CD14-positive monocyte (primary cell): ENCODE measurements around the gene DYSF. TPM values are rescaled to one million over a fixed set of nuclear protein-coding genes. Genes with fewer than 3 reads are reported as not detected.

Experiments used
- DNase-seq, 3 donors: peaks; one replicate each; pipeline ENCODE4 v3.0.0-alpha.2; 2011 to 2022
- H2AFZ ChIP-seq: 2 replicates; pipeline ENCODE4 v1.6.0; 2012; ENCODE audit warnings: mild to moderate bottlenecking, low read depth, low read length, inconsistent platforms; ENCODE audit not compliant: insufficient read depth, poor library complexity, severe bottlenecking
- H3K27ac ChIP-seq, 2 donors: 1 replicate in 1 of 2; 2 replicates in 1 of 2; pipeline ENCODE4 v1.5.1; 2012 to 2013; ENCODE audit warnings: low read length in 2 of 2, control low read depth in 1 of 2, inconsistent platforms in 1 of 2, low read depth in 1 of 2, mild to moderate bottlenecking in 1 of 2
- H3K27me3 ChIP-seq, 2 donors: one replicate each; pipeline versions ENCODE4 v1.6.0 to v1.6.1; 2011 to 2013; ENCODE audit warnings: low read length in 2 of 2; ENCODE audit not compliant: control insufficient read depth in 2 of 2, insufficient read depth in 2 of 2
- H3K36me3 ChIP-seq, 2 donors: replicated peaks in 1 of 2; 1 replicate in 1 of 2; 2 replicates in 1 of 2; pipeline versions ENCODE4 v1.5.1 to v1.6.1; 2012 to 2013; ENCODE audit warnings: low read length in 2 of 2, control low read depth in 1 of 2, inconsistent platforms in 1 of 2, mild to moderate bottlenecking in 1 of 2; ENCODE audit not compliant: insufficient read depth in 2 of 2, control insufficient read depth in 1 of 2
- H3K4me1 ChIP-seq, 2 donors: 1 replicate in 1 of 2; 2 replicates in 1 of 2; pipeline versions ENCODE4 v1.5.1 to v1.6.1; 2012 to 2013; ENCODE audit warnings: low read length in 2 of 2, control low read depth in 1 of 2, inconsistent platforms in 1 of 2, mild to moderate bottlenecking in 1 of 2, moderate library complexity in 1 of 2; ENCODE audit not compliant: insufficient read depth in 2 of 2, control insufficient read depth in 1 of 2
- H3K4me2 ChIP-seq: replicated peaks from 2 replicates; pipeline ENCODE3; 2012; ENCODE audit warnings: low read length, moderate library complexity, mild to moderate bottlenecking; ENCODE audit not compliant: poor library complexity, severe bottlenecking; ENCODE audit errors: extremely low read depth
- H3K4me3 ChIP-seq, 3 experiments: fragments of 200-600 bp in 1 of 3; sonication (generic) in 1 of 3; replicated peaks in 1 of 3; 1 replicate in 2 of 3; 2 replicates in 1 of 3; pipeline ENCODE4 v1.5.1; 2011 to 2013; ENCODE audit warnings: low read length in 3 of 3, mild to moderate bottlenecking in 3 of 3, control low read depth in 2 of 3, low read depth in 2 of 3, inconsistent platforms in 1 of 3, moderate library complexity in 1 of 3
- H3K79me2 ChIP-seq: 2 replicates; pipeline ENCODE4 v1.6.0; 2012; ENCODE audit warnings: mild to moderate bottlenecking, control low read depth, inconsistent platforms, low read length, moderate library complexity; ENCODE audit not compliant: insufficient read depth
- H3K9ac ChIP-seq: 2 replicates; pipeline ENCODE4 v1.6.0; 2017; ENCODE audit warnings: low read length, mild to moderate bottlenecking; ENCODE audit not compliant: insufficient read depth, poor library complexity, severe bottlenecking
- H3K9me3 ChIP-seq, 2 donors: replicated peaks in 1 of 2; 1 replicate in 1 of 2; 2 replicates in 1 of 2; pipeline versions ENCODE4 v1.5.1 to v1.6.1; 2012 to 2013; ENCODE audit warnings: low read length in 2 of 2, control low read depth in 1 of 2; ENCODE audit not compliant: control insufficient read depth in 1 of 2, insufficient read depth in 1 of 2
- H4K20me1 ChIP-seq: 2 replicates; pipeline ENCODE4 v1.6.0; 2012; ENCODE audit warnings: mild to moderate bottlenecking, low read length, control low read depth, moderate library complexity; ENCODE audit not compliant: insufficient read depth
- H3K27ac Mint-ChIP-seq, 7 donors: one replicate each; pipeline ENCODE4 v1.8.0; 2020; ENCODE audit warnings: mild to moderate bottlenecking in 7 of 7, mixed read lengths in 7 of 7, moderate library complexity in 6 of 7, inconsistent platforms in 2 of 7
- H3K27me3 Mint-ChIP-seq, 3 donors: one replicate each; pipeline ENCODE4 v1.8.0; 2021 to 2022; ENCODE audit warnings: low read depth in 3 of 3, mild to moderate bottlenecking in 3 of 3, mixed read lengths in 3 of 3, moderate library complexity in 3 of 3, inconsistent platforms in 1 of 3
- H3K36me3 Mint-ChIP-seq, 2 donors: one replicate each; pipeline ENCODE4 v1.8.0; 2020; ENCODE audit warnings: mixed read lengths in 2 of 2, inconsistent platforms in 1 of 2, mild to moderate bottlenecking in 1 of 2
- H3K4me1 Mint-ChIP-seq: one replicate; pipeline ENCODE4 v1.8.0; 2020; ENCODE audit warnings: mild to moderate bottlenecking, mixed read lengths
- H3K4me3 Mint-ChIP-seq, 2 donors: one replicate each; pipeline ENCODE4 v1.8.0; 2020; ENCODE audit warnings: mild to moderate bottlenecking in 2 of 2, mixed read lengths in 2 of 2, moderate library complexity in 1 of 2
- H3K9me3 Mint-ChIP-seq, 7 donors: one replicate each; pipeline ENCODE4 v1.8.0; 2020 to 2022; ENCODE audit warnings: mixed read lengths in 7 of 7, mild to moderate bottlenecking in 6 of 7, moderate library complexity in 6 of 7, inconsistent platforms in 2 of 7
- WGBS: methylation state at CpG from one replicate; pipeline ENCODE4 v1.1.5; 2013; ENCODE audit warnings: missing lambda C conversion rate; ENCODE audit not compliant: insufficient coverage; 5-methylcytosine and 5-hydroxymethylcytosine counted together
- intact Hi-C, 2 donors: fragments of 100-400 bp; cut with micrococcal nuclease; formaldehyde crosslinking; loops; one replicate each; pipeline versions ENCODE4 v1.15.0 to v1.15.1; 2023
- polyA plus RNA-seq, 3 donors: library from polyadenylated mRNA; depleted of rRNA in 1 of 3; unstranded in 2 of 3; stranded (reverse) in 1 of 3; fragments of 300-500 nt in 2 of 3; fragments of >200 nt in 1 of 3; fragmentation: Illumina TruSeq in 2 of 3; gene quantifications; 1 replicate in 2 of 3; 2 replicates in 1 of 3; pipeline ENCODE4 v1.2.3, GENCODE V29; 2012 to 2021
- TF ChIP-seq, protein P1 (sequence below): fragments of 200-600 bp; IDR thresholded peaks from one replicate; pipeline ENCODE4 v1.8.0; 2022; ENCODE audit warnings: antibody characterized with exemption, mild to moderate bottlenecking

Gene DYSF
- polyA plus RNA-seq, 3 donors: 16.1 to 72.5 (median 31.2) TPM

DNA sequence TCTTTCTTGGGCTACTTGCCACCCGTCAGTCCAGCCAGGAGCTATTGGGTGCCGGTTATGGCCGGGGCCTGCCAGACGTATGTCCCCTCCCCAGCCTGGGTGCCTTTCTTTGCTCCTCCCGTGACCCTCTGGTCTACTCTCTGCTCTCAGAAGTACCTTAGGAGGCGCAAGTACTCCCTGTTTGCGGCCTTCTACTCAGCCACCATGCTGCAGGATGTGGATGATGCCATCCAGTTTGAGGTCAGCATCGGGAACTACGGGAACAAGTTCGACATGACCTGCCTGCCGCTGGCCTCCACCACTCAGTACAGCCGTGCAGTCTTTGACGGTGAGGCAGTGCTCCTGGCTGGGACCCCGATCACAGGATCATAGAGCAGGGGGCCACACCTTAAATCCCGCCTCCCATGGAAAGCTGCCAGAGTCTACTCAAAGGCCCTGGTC, 99.5 kb downstream of the DYSF start:
- Histone ChIP-seq H3K4me1 (no peaks in the 10 kb centered on the region), H2AFZ (no peak overlapping the region), H3K9ac (no peak overlapping the region), H3K4me3 (no peak overlapping the region), H3K27ac (no peak overlapping the region), H3K27me3 (no peaks in the 10 kb centered on the region), H4K20me1 (peaks cover 85% of the 10 kb centered on the region), H3K79me2 (no peaks in the 10 kb centered on the region), H3K36me3 (peaks cover 72 to 100% of the 10 kb centered on the region in 2 donors), H3K4me2 (no peak overlapping the region), H3K9me3 (no peaks in the 10 kb centered on the region)
- Mint-ChIP-seq H3K27me3 (peaks cover 0 to 7% (median 5%) of the 10 kb centered on the region in 3 donors), H3K36me3 (peaks cover 86 to 98% of the 10 kb centered on the region in 2 donors), H3K9me3 (peaks cover 0 to 6% (median 0%) of the 10 kb centered on the region in 7 donors), H3K4me3 (no peak overlapping the region), H3K27ac (no peak overlapping the region), H3K4me1 (no peaks in the 10 kb centered on the region)
- TF ChIP-seq, protein P1, sequence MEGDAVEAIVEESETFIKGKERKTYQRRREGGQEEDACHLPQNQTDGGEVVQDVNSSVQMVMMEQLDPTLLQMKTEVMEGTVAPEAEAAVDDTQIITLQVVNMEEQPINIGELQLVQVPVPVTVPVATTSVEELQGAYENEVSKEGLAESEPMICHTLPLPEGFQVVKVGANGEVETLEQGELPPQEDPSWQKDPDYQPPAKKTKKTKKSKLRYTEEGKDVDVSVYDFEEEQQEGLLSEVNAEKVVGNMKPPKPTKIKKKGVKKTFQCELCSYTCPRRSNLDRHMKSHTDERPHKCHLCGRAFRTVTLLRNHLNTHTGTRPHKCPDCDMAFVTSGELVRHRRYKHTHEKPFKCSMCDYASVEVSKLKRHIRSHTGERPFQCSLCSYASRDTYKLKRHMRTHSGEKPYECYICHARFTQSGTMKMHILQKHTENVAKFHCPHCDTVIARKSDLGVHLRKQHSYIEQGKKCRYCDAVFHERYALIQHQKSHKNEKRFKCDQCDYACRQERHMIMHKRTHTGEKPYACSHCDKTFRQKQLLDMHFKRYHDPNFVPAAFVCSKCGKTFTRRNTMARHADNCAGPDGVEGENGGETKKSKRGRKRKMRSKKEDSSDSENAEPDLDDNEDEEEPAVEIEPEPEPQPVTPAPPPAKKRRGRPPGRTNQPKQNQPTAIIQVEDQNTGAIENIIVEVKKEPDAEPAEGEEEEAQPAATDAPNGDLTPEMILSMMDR: no peak
- no peak for DNase-seq
- 93% methylated on average over 15 of the region's 15 CpGs for WGBS
- intact Hi-C loops: no loop called here

DNA sequence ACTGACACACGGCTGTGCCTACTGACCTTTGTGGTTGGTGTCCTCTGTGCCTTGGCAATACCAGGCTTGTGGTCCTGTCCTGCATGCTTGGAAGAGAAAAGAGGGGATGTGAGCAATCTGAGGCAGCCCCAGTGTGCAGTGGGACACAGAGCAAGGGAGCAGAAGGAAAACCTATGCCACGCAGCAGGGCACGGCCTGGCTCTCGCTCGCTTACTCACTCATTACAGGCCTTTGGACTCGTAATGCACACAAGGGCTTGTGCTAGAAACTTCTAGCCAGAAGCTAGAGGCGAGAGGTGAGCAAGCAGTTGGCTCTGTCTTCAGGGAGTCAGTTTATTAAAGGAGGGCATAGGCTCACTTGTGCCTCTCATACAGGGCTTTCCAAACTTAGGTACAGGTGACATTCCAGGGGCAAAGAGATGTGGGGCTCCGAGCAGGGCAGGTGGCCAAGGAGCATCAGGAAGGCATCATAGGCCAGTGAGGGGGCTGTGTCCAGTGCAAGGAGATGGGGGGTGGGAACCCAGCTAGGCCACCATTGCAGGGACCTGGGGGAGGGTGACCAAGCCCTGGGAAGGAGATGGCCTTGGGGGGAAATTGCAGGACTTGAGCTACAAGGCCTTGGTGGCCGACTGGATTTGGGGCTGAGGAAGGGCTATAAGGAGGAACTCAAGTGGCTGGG, 100.8 kb downstream of the DYSF start:
- Histone ChIP-seq H3K4me3 (no peak overlapping the region), H4K20me1 (peaks cover 86% of the 10 kb centered on the region), H3K79me2 (no peaks in the 10 kb centered on the region), H2AFZ (no peak overlapping the region), H3K4me2 (no peak overlapping the region), H3K4me1 (no peaks in the 10 kb centered on the region), H3K36me3 (peaks cover 77 to 100% of the 10 kb centered on the region in 2 donors), H3K9me3 (no peaks in the 10 kb centered on the region), H3K27ac (no peak overlapping the region), H3K27me3 (no peaks in the 10 kb centered on the region), H3K9ac (no peak overlapping the region)
- intact Hi-C loops: no loop called here
- DNase-seq: no peak
- H3K9me3 Mint-ChIP-seq: no peaks in the 10 kb centered on the region
- H3K4me3 Mint-ChIP-seq: no peak overlapping the region
- H3K4me1 Mint-ChIP-seq: no peaks in the 10 kb centered on the region
- H3K27me3 Mint-ChIP-seq: peaks cover 0 to 7% (median 5%) of the 10 kb centered on the region in 3 donors
- TF ChIP-seq, protein P1: no peak
- WGBS: 90% methylated on average over 8 of the region's 9 CpGs
- H3K27ac Mint-ChIP-seq: peak overlapping the region in 1 of 7 donors; percentile 8
- peaks cover 88 to 99% of the 10 kb centered on the region in 2 donors for H3K36me3 Mint-ChIP-seq
